CD4-positive, alpha-beta memory T cell (primary cell): ENCODE measurements around the gene KCNE2. TPM values are rescaled to one million over a fixed set of nuclear protein-coding genes. Genes with fewer than 3 reads are reported as not detected.
A peak's percentile ranks its signal among the peaks of the same experiment; 100 is the strongest.

Experiments
- CTCF ChIA-PET: fragments of 350-600 bp; sonication (Branson Sonifier 250); formaldehyde crosslinking; loops from one replicate; lab custom pipeline; 2021; ENCODE audit warnings: inconsistent platforms; ENCODE audit not compliant: partially characterized antibody; lab: Charles Lee
- POLR2A ChIA-PET: fragments of 350-600 bp; sonication (Branson Sonifier 250); formaldehyde crosslinking; loops from one replicate; lab custom pipeline; 2021; ENCODE audit not compliant: partially characterized antibody; lab: Charles Lee
- DNase-seq, 5 donors: peaks; one replicate each; pipeline versions ENCODE4 v3.0.0 to v3.0.0-alpha.2; 2020 to 2022; ENCODE audit warnings: mixed read lengths in 1 of 5
- H3K27ac ChIP-seq: one replicate; pipeline ENCODE4 v1.7.0; 2013; ENCODE audit warnings: low read depth, low read length
- H3K27me3 ChIP-seq: 2 replicates; pipeline ENCODE4 v1.7.0; 2013; ENCODE audit warnings: mild to moderate bottlenecking, low read length, moderate library complexity; ENCODE audit not compliant: insufficient read depth
- H3K36me3 ChIP-seq: 2 replicates; pipeline ENCODE4 v1.7.0; 2013; ENCODE audit warnings: mild to moderate bottlenecking, low read length, moderate library complexity; ENCODE audit not compliant: insufficient read depth
- H3K4me1 ChIP-seq: 2 replicates; pipeline ENCODE4 v1.7.0; 2013; ENCODE audit warnings: mild to moderate bottlenecking, low read length, moderate library complexity; ENCODE audit not compliant: insufficient read depth
- H3K4me3 ChIP-seq, 2 donors: one replicate each; pipeline ENCODE4 v1.7.0; 2013; ENCODE audit warnings: low read length in 2 of 2, mild to moderate bottlenecking in 1 of 2
- H3K9me3 ChIP-seq, 2 donors: one replicate each; pipeline ENCODE4 v1.7.0; 2013; ENCODE audit warnings: low read length in 2 of 2, control low read depth in 1 of 2; ENCODE audit not compliant: control insufficient read depth in 1 of 2
- H3K27ac Mint-ChIP-seq, 7 donors: one replicate each; pipeline ENCODE4 v1.8.0; 2020 to 2021; ENCODE audit warnings: mixed read lengths in 7 of 7, mild to moderate bottlenecking in 6 of 7, inconsistent platforms in 3 of 7, moderate library complexity in 3 of 7
- H3K27me3 Mint-ChIP-seq, 2 donors: one replicate each; pipeline ENCODE4 v1.8.0; 2020 to 2021; ENCODE audit warnings: mixed read lengths in 2 of 2
- H3K36me3 Mint-ChIP-seq, 2 donors: one replicate each; pipeline ENCODE4 v1.8.0; 2020 to 2021; ENCODE audit warnings: mixed read lengths in 2 of 2, inconsistent platforms in 1 of 2, mild to moderate bottlenecking in 1 of 2
- H3K4me1 Mint-ChIP-seq, 4 donors: one replicate each; pipeline ENCODE4 v1.8.0; 2020 to 2021; ENCODE audit warnings: mixed read lengths in 4 of 4, mild to moderate bottlenecking in 1 of 4
- H3K4me3 Mint-ChIP-seq, 8 donors: one replicate each; pipeline ENCODE4 v1.8.0; 2020 to 2021; ENCODE audit warnings: mixed read lengths in 8 of 8, mild to moderate bottlenecking in 7 of 8, moderate library complexity in 6 of 8, inconsistent platforms in 3 of 8
- H3K9me3 Mint-ChIP-seq, 8 donors: one replicate each; pipeline ENCODE4 v1.8.0; 2020 to 2021; ENCODE audit warnings: mixed read lengths in 8 of 8, mild to moderate bottlenecking in 5 of 8, inconsistent platforms in 3 of 8, moderate library complexity in 1 of 8
- intact Hi-C: fragments of 100-400 bp; cut with micrococcal nuclease; formaldehyde crosslinking; loops from one replicate; pipeline ENCODE4 v1.15.1; 2023
- polyA plus RNA-seq, 2 donors: library from polyadenylated mRNA; unstranded; fragments of 300-500 nt; fragmentation: Illumina TruSeq; gene quantifications; one replicate each; pipeline ENCODE4 v1.2.3, GENCODE V29; 2021
- total RNA-seq, 2 experiments: library from RNA; stranded (reverse); gene quantifications; one replicate each; pipeline ENCODE4 v1.2.3, GENCODE V29; 2021

KCNE2 gene, protein sequence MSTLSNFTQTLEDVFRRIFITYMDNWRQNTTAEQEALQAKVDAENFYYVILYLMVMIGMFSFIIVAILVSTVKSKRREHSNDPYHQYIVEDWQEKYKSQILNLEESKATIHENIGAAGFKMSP
- total RNA-seq (not detected), polyA plus RNA-seq (under 1 TPM; 0.29 to 0.63 TPM)

DNA sequence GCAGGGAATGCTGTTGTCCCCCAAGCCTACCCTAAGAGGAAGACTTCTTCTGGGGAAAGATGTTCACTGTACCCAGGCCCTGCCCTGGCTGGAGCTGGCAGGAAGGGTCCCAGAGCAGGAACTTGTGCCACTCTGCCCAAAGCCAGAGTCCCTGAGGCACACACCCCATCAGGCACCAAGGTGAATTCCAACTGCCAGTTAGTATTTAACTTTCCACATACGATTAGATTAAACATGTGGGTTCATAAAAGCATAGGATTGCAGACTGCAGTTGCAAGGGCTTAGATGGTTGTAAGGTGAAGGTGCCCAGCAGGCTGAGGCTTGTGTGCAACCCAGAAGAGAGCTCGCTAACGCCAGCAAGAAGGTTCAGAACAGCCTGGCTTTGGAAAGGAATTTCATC, at the start of gene KCNE2:
Gene KCNE2, plus strand, starts transcription at position 274 of the 400 bp plus-strand sequence. CDS start 6,473 bp downstream, outside the sequence.
- CTCF ChIA-PET = interaction anchor here (1.0 to 4.4 kb wide), 5 partner anchors 9 to 440 kb away, joined by 3 to 26 read pairs (median 9); no protein-coding TSS in a partner anchor
- intact Hi-C loops = no loop called here
- H3K27ac Mint-ChIP-seq = no peak within 1 kb of the TSS
- Histone ChIP-seq H3K27me3 (peaks cover 6% of the 10 kb centered on the region), H3K9me3 (no peaks in the 10 kb centered on the region), H3K27ac (no peak within 1 kb of the TSS), H3K4me3 (no peak within 1 kb of the TSS), H3K4me1 (no peaks in the 10 kb centered on the region), H3K36me3 (no peaks in the 10 kb centered on the region)
- H3K36me3 Mint-ChIP-seq = no peaks in the 10 kb centered on the region
- POLR2A ChIA-PET = no interaction called here
- peaks cover 12 to 13% of the 10 kb centered on the region in 2 donors for H3K27me3 Mint-ChIP-seq
- no peak for DNase-seq
- peaks cover 3 to 7% (median 5%) of the 10 kb centered on the region in 4 donors for H3K4me1 Mint-ChIP-seq
- H3K9me3 Mint-ChIP-seq = peaks cover 0 to 3% (median 0%) of the 10 kb centered on the region in 8 donors
- H3K4me3 Mint-ChIP-seq = peak within 1 kb of the TSS in 1 of 8 donors; percentile 2

DNA sequence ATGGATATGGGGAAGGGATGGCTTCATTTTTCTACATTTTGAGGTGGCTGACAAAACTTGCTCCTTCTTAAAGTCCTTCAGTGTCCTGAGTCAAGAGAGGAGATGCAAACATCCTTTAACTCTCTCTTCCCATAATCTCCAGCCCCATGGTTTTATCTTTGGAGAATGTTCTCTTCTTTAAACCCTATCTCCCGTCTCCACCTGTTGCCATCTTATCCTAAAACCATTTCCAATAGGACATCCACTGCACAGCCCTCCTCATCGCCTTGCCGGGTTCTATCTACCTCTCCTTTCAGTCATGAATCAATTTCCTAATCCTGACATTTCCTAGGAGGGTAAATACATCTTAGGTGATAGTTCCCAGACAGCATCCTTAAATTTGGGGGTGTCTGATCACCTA, 44.2 kb upstream of the KCNE2 start:
- ChIA-PET CTCF (no interaction called here), POLR2A (no interaction called here)
- Histone ChIP-seq H3K36me3 (no peaks in the 10 kb centered on the region), H3K4me3 (no peak overlapping the region), H3K27ac (no peak overlapping the region), H3K9me3 (no peaks in the 10 kb centered on the region), H3K4me1 (no peaks in the 10 kb centered on the region), H3K27me3 (no peaks in the 10 kb centered on the region)
- Mint-ChIP-seq H3K36me3 (no peaks in the 10 kb centered on the region), H3K9me3 (peaks cover 0 to 5% (median 0%) of the 10 kb centered on the region in 8 donors), H3K27ac (no peak overlapping the region), H3K4me3 (no peak overlapping the region), H3K27me3 (peaks cover 0 to 3% of the 10 kb centered on the region in 2 donors), H3K4me1 (no peaks in the 10 kb centered on the region)
- DNase-seq = no peak
- intact Hi-C loops = no loop called here

- Mint-ChIP-seq H3K27ac (no peak overlapping the region), H3K27me3 (peaks cover 0 to 3% of the 10 kb centered on the region in 2 donors), H3K9me3 (peaks cover 0 to 6% (median 0%) of the 10 kb centered on the region in 8 donors), H3K4me3 (no peak overlapping the region), H3K4me1 (no peaks in the 10 kb centered on the region), H3K36me3 (no peaks in the 10 kb centered on the region)
- Histone ChIP-seq H3K4me3 (no peak overlapping the region), H3K36me3 (no peaks in the 10 kb centered on the region), H3K4me1 (no peaks in the 10 kb centered on the region), H3K9me3 (no peaks in the 10 kb centered on the region), H3K27me3 (no peaks in the 10 kb centered on the region), H3K27ac (no peak overlapping the region)
- CTCF ChIA-PET = no interaction called here
- POLR2A ChIA-PET = no interaction called here
- intact Hi-C loops = no loop called here
- no peak for DNase-seq
Measured at GRCh38 chr21:34320011-34320410, 43.8 kb upstream of the KCNE2 start.

DNA sequence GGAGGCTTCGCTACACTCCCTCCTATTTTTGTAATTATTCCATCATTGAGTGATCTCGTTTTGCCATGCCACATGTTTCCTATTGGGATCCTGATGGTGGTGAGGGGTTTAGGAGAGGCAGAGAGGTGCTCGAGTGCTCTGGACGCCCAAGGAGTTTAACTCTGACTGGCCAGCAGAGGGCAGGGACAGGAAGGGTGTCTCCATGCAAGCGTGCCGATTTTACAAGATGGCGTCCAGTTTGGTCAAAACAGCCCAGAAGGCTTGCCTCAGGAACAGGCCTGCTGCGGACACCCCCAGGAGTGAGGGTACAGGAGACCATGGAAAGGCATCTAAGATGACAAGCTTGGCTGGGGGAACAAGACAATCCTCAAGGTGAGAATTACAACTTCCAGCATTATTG, 33.8 kb upstream of the KCNE2 start:
- intact Hi-C loops = no loop called here
- peaks cover 0 to 7% (median 3%) of the 10 kb centered on the region in 8 donors for H3K9me3 Mint-ChIP-seq
- H3K9me3 ChIP-seq = no peaks in the 10 kb centered on the region
- no peak for DNase-seq
- ChIA-PET POLR2A (no interaction called here), CTCF (interaction anchor here (1.4 kb wide), 1 partner anchor 18 kb away, joined by 5 read pairs; no protein-coding TSS in a partner anchor)
- no peaks in the 10 kb centered on the region for H3K36me3 Mint-ChIP-seq
- no peaks in the 10 kb centered on the region for H3K27me3 ChIP-seq
- H3K4me3 Mint-ChIP-seq = no peak overlapping the region
- H3K27ac Mint-ChIP-seq = no peak overlapping the region
- H3K36me3 ChIP-seq = no peaks in the 10 kb centered on the region
- H3K4me1 ChIP-seq = no peaks in the 10 kb centered on the region
- no peaks in the 10 kb centered on the region for H3K4me1 Mint-ChIP-seq
- H3K27me3 Mint-ChIP-seq = peaks cover 3 to 5% of the 10 kb centered on the region in 2 donors
- no peak overlapping the region for H3K4me3 ChIP-seq
- H3K27ac ChIP-seq = no peak overlapping the region

DNA sequence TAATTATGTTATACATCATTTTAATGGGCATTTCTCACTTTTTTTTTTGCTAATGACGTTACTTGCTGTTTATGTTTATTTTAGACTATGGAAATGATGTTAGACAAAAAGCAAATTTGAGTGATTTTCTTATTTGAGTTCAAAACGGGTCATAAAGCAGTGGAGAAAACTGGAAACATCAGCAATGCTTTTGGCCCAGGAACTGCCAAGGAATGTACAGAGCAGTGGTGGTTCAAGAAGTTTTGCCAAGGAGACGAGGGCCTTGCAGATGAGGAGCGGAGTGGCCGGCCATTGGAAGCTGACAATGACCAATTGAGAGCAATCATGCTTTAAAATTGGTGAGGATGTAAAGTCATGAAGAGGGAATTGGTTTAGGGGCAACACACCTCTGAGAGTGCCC, 32.1 kb upstream of the KCNE2 start:
- intact Hi-C loops = no loop called here
- Histone ChIP-seq H3K27me3 (no peaks in the 10 kb centered on the region), H3K36me3 (no peaks in the 10 kb centered on the region), H3K9me3 (no peaks in the 10 kb centered on the region), H3K4me1 (no peaks in the 10 kb centered on the region), H3K4me3 (no peak overlapping the region), H3K27ac (no peak overlapping the region)
- Mint-ChIP-seq H3K9me3 (peaks cover 0 to 7% (median 3%) of the 10 kb centered on the region in 8 donors), H3K4me3 (no peak overlapping the region), H3K27me3 (peaks cover 0 to 4% of the 10 kb centered on the region in 2 donors), H3K27ac (no peak overlapping the region), H3K4me1 (no peaks in the 10 kb centered on the region), H3K36me3 (no peaks in the 10 kb centered on the region)
- ChIA-PET CTCF (no interaction called here), POLR2A (no interaction called here)
- no peak for DNase-seq

- Mint-ChIP-seq H3K27ac (no peak overlapping the region), H3K9me3 (peaks cover 0 to 7% (median 3%) of the 10 kb centered on the region in 8 donors), H3K4me3 (no peak overlapping the region), H3K36me3 (no peaks in the 10 kb centered on the region), H3K4me1 (no peaks in the 10 kb centered on the region), H3K27me3 (peaks cover 0 to 4% of the 10 kb centered on the region in 2 donors)
- ChIA-PET CTCF (no interaction called here), POLR2A (no interaction called here)
- H3K4me3 ChIP-seq = no peak overlapping the region
- H3K27ac ChIP-seq = no peak overlapping the region
- H3K9me3 ChIP-seq = no peaks in the 10 kb centered on the region
- DNase-seq = no peak
- intact Hi-C loops = no loop called here
- no peaks in the 10 kb centered on the region for H3K27me3 ChIP-seq
- no peaks in the 10 kb centered on the region for H3K4me1 ChIP-seq
- no peaks in the 10 kb centered on the region for H3K36me3 ChIP-seq
Measured at GRCh38 chr21:34332347-34332746, 31.5 kb upstream of the KCNE2 start.

DNA sequence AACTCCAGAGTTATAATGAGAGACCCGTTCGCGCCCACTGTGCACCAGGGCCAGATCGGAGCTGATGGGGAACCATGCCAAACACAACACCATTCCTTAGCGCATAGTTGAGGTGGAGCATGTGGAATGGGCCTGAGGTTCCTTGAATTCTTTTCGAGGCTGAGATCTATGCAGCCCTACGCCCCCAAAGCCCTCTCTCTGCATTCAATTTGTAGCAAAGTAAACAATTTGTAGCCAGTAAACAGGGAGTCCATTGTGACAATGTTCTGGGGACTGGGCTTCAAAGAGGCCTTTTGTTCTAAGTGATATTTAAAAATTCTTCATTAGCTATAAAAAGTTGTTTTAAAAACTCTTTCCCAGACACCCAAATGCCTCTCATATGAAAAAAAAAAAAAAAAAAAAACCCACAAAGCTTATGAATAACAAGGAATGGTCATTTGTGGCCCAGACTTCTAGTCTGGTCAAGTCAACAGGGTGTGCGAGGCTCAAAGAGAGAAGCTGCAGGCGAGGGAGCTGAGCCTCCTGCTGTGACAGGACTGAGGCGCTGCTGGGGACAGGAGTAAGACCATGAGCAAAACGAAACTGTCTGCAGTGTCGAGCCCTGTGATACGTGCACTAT, 30.6 kb upstream of the KCNE2 start:
- Histone ChIP-seq H3K4me3 (no peak overlapping the region), H3K27ac (no peak overlapping the region), H3K4me1 (no peaks in the 10 kb centered on the region), H3K27me3 (no peaks in the 10 kb centered on the region), H3K36me3 (no peaks in the 10 kb centered on the region), H3K9me3 (no peaks in the 10 kb centered on the region)
- intact Hi-C loops = no loop called here
- peaks cover 0 to 7% (median 3%) of the 10 kb centered on the region in 8 donors for H3K9me3 Mint-ChIP-seq
- H3K27ac Mint-ChIP-seq = no peak overlapping the region
- DNase-seq = no peak
- no peaks in the 10 kb centered on the region for H3K4me1 Mint-ChIP-seq
- POLR2A ChIA-PET = interaction anchor here (0.6 kb wide), 1 partner anchor 10 kb away, joined by 3 read pairs; no protein-coding TSS in a partner anchor
- peaks cover 0 to 3% of the 10 kb centered on the region in 2 donors for H3K27me3 Mint-ChIP-seq
- CTCF ChIA-PET = interaction anchor here (0.8 to 2.0 kb wide), 2 partner anchors 15 to 409 kb away, joined by 3 to 11 read pairs; no protein-coding TSS in a partner anchor
- no peaks in the 10 kb centered on the region for H3K36me3 Mint-ChIP-seq
- H3K4me3 Mint-ChIP-seq = no peak overlapping the region
